Gastroesophageal sphincter (tissue), 4 donors: ENCODE data around the gene ZIC1. TPM values are rescaled to one million over a fixed set of nuclear protein-coding genes. Genes with fewer than 3 reads are reported as not detected.

Experiments
- ATAC-seq: fragments of 150-250 bp; one replicate; pipeline ENCODE4 v1.9.1; 2016; ENCODE audit warnings: mild to moderate bottlenecking, moderate library complexity
- H3K27ac ChIP-seq, 4 donors: fragments of 200-600 bp; sonication (generic) in 3 of 4; 1 replicate in 3 of 4; 2 replicates in 1 of 4; pipeline ENCODE4 v1.5.1; 2016 to 2019
- H3K27me3 ChIP-seq: fragments of 200-600 bp; sonication (generic); one replicate; pipeline ENCODE4 v1.5.1; 2019
- H3K36me3 ChIP-seq, 2 donors: fragments of 200-600 bp; sonication (generic); one replicate each; pipeline ENCODE4 v1.5.1; 2019; ENCODE audit warnings: control low read depth in 1 of 2
- H3K4me1 ChIP-seq, 3 donors: fragments of 200-600 bp; sonication (generic); 1 replicate in 2 of 3; 2 replicates in 1 of 3; pipeline ENCODE4 v1.5.1; 2016 to 2019; ENCODE audit warnings: control low read depth in 2 of 3
- H3K4me3 ChIP-seq, 2 donors: fragments of 200-600 bp; sonication (generic); one replicate each; pipeline ENCODE4 v1.5.1; 2019; ENCODE audit warnings: mild to moderate bottlenecking in 1 of 2, moderate library complexity in 1 of 2
- H3K9me3 ChIP-seq, 3 donors: fragments of 200-600 bp; sonication (generic); one replicate each; pipeline ENCODE4 v1.5.1; 2017 to 2019; ENCODE audit warnings: control low read depth in 2 of 3
- CTCF ChIP-seq, 4 experiments: fragments of 200-600 bp in 2 of 4; fragments of 450-650 bp in 2 of 4; sonication (generic) in 1 of 4; IDR thresholded peaks; one replicate each; pipeline ENCODE4 v1.5.1; 2017 to 2019; ENCODE audit warnings: antibody characterized with exemption in 4 of 4, mild to moderate bottlenecking in 2 of 4, moderate library complexity in 2 of 4
- EP300 ChIP-seq: sonication (generic); formaldehyde crosslinking; IDR thresholded peaks from one replicate; pipeline ENCODE4 v1.6.1; 2017; ENCODE audit warnings: antibody characterized with exemption, mild to moderate bottlenecking
- POLR2A ChIP-seq, 2 donors: fragments of 450-650 bp; IDR thresholded peaks; one replicate each; pipeline ENCODE4 v1.6.1; 2017; ENCODE audit warnings: antibody characterized with exemption in 2 of 2, mild to moderate bottlenecking in 2 of 2, moderate library complexity in 1 of 2
- POLR2AphosphoS5 ChIP-seq: sonication (generic); formaldehyde crosslinking; IDR thresholded peaks from one replicate; pipeline ENCODE4 v1.6.1; 2017; ENCODE audit warnings: antibody characterized with exemption
- WGBS, 2 donors: methylation state at CpG; one replicate each; pipeline ENCODE4 v1.1.5; 2018; ENCODE audit warnings: low coverage in 1 of 2; 5-methylcytosine and 5-hydroxymethylcytosine counted together
- total RNA-seq, 4 donors: library from RNA; depleted of rRNA; stranded (reverse); fragments of >200 nt; gene quantifications; one replicate each; pipeline ENCODE4 v1.1.0, GENCODE V29; 2016

Gene ZIC1
- total RNA-seq, 4 donors from 2014 or later: 0.08 to 0.27 TPM; not detected in 2

GRCh38 chr3:147404800-147405230 lies 4.3 kb upstream of the ZIC1 start:
- peaks cover 100% of the 10 kb centered on the region for H3K27me3 ChIP-seq
- TF ChIP-seq POLR2A (IDR thresholded peaks at IDR 0.05) (no peak), CTCF (IDR thresholded peaks at IDR 0.05) (no peak), POLR2AphosphoS5 (no peak), EP300 (no peak)
- H3K4me3 ChIP-seq: no peak overlapping the region
- no peaks in the 10 kb centered on the region for H3K36me3 ChIP-seq
- peaks cover 0 to 30% (median 2%) of the 10 kb centered on the region in 3 donors for H3K4me1 ChIP-seq
- no peak for ATAC-seq
- WGBS, 2 donors: 20% methylated on average over 2 of the region's 16 CpGs; no CpG with 5 or more reads in 1 of the 2 donors
- H3K9me3 ChIP-seq: no peaks in the 10 kb centered on the region
- H3K27ac ChIP-seq: no peak overlapping the region

- Histone ChIP-seq H3K27ac (no peak overlapping the region), H3K36me3 (no peaks in the 10 kb centered on the region), H3K9me3 (no peaks in the 10 kb centered on the region), H3K27me3 (peaks cover 100% of the 10 kb centered on the region), H3K4me3 (no peak overlapping the region), H3K4me1 (peaks cover 0 to 36% (median 8%) of the 10 kb centered on the region in 3 donors)
- 0% methylated on average over 2 of the region's 27 CpGs; no CpG with 5 or more reads in 1 of the 2 donors for WGBS, 2 donors
- no peak for ATAC-seq
- no peak for TF ChIP-seq CTCF (IDR thresholded peaks at IDR 0.05)
- TF ChIP-seq EP300: no peak
- TF ChIP-seq POLR2A (IDR thresholded peaks at IDR 0.05): no peak
- no peak for TF ChIP-seq POLR2AphosphoS5
These were observed 3.7 kb upstream of the ZIC1 start for GRCh38 chr3:147405231-147406027.

- 8 to 9% methylated on average over 18 of the region's 25 CpGs for WGBS, 2 donors
- Histone ChIP-seq H3K4me1 (peaks cover 0 to 44% (median 17%) of the 10 kb centered on the region in 3 donors), H3K9me3 (no peaks in the 10 kb centered on the region), H3K27ac (no peak within 1 kb of the TSS), H3K36me3 (no peaks in the 10 kb centered on the region), H3K4me3 (no peak within 1 kb of the TSS), H3K27me3 (peaks cover 100% of the 10 kb centered on the region)
- TF ChIP-seq CTCF (IDR thresholded peaks at IDR 0.05): no peak
- no peak for TF ChIP-seq POLR2AphosphoS5
- TF ChIP-seq EP300: no peak
- TF ChIP-seq POLR2A (IDR thresholded peaks at IDR 0.05): no peak
- no peak for ATAC-seq
These were observed 2.9 kb upstream of the ZIC1 start, which contains the start of gene ZIC4 for GRCh38 chr3:147406028-147406931. ZIC4 (minus strand) TSS chr3:147406543; CDS start chr3:147402797, 3,746 bp downstream.

- Histone ChIP-seq H3K9me3 (peaks cover 0 to 4% (median 0%) of the 10 kb centered on the region in 3 donors), H3K36me3 (no peaks in the 10 kb centered on the region), H3K27me3 (peaks cover 100% of the 10 kb centered on the region), H3K27ac (no peak overlapping the region), H3K4me3 (no peak overlapping the region), H3K4me1 (peaks cover 0 to 47% (median 20%) of the 10 kb centered on the region in 3 donors)
- no peak for ATAC-seq
- TF ChIP-seq CTCF (IDR thresholded peaks at IDR 0.05): no peak
- no peak for TF ChIP-seq EP300
- no peak for TF ChIP-seq POLR2AphosphoS5
- TF ChIP-seq POLR2A (IDR thresholded peaks at IDR 0.05): no peak
- 6 to 10% methylated on average over 3 to 10 of the region's 17 CpGs for WGBS, 2 donors
These were observed 2.1 kb upstream of the ZIC1 start for GRCh38 chr3:147407114-147407497.
